OCI-M2 (cell line): ENCODE data around the gene ITSN1.
A peak's percentile ranks its signal among the peaks of the same experiment; 100 is the strongest.
"Not testable (repeated sequence)": the region's sequence is repeated elsewhere in the genome, so short reads cannot be mapped to it uniquely, and the experiment has no call there.

Experiments used
- DNase-seq: peaks from one replicate; lab custom pipeline; 2025; ENCODE audit not compliant: unreplicated experiment; lab: John Stamatoyannopoulos, UW

ITSN1 gene

GRCh38 chr21:33650929-33651509 lies 8.7 kb downstream of the ITSN1 start:
- DNase-seq = no peak

DNA sequence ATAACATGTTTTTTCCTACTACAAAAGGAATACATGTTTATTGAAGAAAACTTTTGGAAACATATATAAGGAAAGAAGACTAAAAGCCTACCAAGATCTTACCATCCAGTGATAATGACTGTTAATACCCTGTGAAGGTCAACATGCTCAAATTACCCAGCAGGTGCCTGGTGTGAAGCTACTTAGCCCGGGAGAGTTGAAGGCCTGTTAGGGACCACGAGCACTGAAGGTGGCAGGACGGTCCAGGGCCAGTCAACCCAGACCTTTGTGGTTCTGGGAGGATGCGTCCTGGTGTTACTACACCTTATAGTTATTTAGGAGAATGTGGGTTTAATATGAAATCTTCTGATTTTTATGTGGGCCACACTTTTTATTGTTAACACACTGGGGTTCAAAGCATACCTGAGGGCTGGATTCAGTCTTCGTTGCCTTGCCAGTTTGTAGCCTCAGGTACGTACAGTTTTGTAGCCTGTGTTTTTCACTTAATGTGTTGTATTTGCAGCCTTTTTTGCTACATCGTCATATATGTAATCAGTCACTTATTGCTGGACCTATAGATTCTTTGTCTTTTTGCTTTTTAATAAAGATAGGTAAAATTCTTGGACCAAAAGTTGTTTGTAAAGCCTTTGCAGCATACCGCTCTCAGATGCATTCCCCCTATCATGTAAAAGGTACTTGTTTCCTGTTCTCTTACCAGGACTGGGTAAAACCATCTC lies 9.8 kb downstream of the ITSN1 start:
- no peak for DNase-seq

DNA sequence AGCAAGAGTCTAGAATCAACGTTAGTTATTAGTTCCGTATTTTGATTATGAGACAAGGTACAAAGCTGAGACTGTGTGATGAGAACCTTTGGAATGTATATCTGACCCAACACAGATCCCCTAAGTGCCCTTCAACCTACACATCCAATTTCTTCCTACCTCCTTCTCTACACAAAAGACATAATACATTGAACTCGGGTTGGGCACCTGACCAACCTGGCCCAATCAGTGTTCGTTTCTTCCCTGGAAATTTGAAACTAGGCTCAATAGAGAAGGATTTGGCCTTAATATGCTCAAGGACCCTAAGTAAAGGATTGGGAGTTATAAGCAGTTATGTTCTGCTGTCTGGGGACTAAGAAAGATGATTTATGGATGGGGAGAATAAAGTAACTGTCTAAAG lies 12.1 kb downstream of the ITSN1 start:
- DNase-seq = no peak

DNA sequence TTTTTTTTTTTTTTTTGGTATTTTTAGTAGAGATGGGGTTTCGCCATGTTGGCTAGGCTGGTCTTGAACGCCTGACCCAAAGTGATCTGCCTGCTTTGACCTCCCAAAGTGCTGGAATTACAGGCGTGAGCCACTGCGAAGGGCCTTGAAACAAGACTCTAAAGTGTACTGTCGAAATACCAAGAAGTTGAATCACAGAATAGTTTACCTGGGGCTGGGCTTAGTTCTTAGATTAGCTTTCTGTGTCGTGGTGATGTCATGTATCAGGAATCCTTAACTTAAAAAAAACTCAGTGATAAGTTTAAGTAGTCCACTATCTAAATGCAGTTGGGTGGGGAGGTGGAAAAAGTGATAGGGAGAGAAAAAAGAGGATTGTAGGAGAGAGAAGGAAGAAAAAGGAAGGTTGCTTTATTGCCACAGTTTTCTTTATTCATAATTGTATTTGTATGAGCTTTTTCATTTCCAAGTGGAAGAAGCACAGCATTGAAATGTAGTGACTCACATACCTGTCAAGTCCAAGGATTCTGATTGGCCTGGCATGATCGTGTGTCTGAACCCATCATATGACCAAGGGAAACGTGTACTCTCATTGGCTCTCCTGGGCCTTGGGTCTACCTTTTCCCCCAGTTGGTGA lies 13.4 kb downstream of the ITSN1 start:
- no peak for DNase-seq

- DNase-seq = peak; percentile 54
Observed at GRCh38 chr21:33657124-33657820, 15.0 kb downstream of the ITSN1 start.

- no peak for DNase-seq
Observed at GRCh38 chr21:33658919-33659567, 16.7 kb downstream of the ITSN1 start.

DNA sequence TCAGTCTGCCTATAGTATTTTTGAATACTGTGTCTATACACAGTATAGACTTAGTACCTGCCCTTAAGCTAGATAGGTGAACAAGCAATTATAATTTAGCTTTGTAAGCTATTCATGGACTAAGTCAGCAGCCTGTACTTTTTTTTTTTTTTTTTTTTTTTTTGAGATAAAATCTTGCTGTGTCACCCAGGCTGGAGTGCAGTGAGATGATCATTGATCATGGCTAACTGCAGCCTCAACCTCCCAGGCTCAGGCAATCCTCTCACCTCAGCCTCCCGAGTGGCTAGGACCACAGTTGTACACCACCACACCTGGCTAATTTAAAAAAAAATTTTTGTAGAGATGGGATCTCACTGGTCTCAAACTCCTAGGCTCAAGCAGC lies 17.3 kb downstream of the ITSN1 start:
- DNase-seq = no peak

DNA sequence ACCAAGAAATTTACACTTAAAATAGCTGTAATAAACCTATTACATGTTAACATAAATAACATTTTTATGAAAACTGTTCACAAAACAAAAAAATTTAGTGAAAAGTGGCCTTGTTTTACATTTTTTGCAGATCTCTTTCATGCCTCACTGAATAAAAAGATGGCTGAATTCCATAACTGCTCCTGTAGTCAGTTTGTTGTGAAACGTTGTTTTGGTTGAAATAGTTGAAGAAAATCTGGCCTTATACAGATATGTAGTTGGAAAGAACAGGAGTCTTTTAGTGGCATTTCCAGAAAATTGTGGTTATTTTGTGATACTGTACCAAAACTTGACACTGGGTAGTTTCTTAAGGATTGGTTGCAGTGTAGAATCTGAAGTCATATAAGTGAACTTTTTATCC lies 18.1 kb downstream of the ITSN1 start:
- no peak for DNase-seq

DNA sequence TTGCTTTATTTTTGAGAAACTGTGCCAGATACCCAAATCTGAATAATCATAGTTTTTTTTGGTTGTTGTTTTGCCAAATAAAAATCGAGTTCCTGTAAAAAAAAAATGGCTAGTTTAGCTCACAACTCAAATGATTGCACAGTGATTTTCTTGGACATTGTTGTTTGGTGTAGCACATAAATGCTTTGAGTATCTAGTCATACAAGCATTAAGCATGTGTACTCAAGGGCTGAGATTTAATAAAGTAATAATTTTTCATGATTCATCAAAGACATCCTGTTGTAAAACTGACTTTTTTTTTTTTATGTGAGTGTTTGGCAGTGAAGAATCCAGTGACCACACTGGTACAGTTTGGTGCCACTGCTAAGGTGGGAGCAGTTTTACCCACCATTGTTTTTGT lies 18.8 kb downstream of the ITSN1 start:
- DNase-seq = no peak

DNA sequence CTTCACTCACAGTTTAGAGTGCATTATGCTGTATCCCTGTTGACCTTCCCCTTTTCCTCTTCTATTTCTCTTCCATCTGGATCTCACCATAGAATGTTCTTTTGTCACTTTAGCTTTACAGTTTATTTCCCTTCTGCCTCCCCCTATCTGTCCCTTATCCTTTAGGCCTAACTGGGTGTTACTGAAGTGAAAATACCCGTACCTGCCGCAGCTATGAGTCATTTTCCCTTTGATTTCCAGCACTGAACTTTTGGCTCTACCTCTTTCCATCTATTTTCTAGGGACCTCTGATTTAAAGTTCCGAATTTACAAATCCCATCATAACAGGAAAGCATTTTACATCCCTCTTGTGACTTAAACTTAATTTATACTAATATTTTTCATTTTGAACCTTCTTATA lies 19.7 kb downstream of the ITSN1 start:
- no peak for DNase-seq

DNA sequence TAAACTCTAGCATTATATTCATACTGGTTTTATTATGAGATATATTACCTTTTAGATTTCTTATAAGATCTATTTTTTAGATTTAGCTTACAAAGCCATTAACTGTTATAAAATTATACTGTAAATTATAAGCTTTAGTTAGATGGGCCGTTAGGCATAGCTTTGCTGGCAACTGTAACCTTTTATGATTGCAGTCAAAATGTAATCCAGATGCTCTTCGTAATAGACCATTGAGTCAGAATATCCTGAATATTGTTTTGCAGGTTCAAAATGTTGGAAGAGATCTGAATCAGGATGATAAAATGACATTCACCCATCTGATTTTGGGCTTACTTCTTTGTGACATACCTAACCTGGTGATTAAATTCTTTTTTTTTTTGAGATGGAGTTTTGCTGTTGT lies 20.9 kb downstream of the ITSN1 start:
- no peak for DNase-seq

GRCh38 chr21:33664135-33664534 lies 21.8 kb downstream of the ITSN1 start:
- DNase-seq = no peak

GRCh38 chr21:33666153-33666552 lies 23.9 kb downstream of the ITSN1 start:
- DNase-seq = no peak

DNA sequence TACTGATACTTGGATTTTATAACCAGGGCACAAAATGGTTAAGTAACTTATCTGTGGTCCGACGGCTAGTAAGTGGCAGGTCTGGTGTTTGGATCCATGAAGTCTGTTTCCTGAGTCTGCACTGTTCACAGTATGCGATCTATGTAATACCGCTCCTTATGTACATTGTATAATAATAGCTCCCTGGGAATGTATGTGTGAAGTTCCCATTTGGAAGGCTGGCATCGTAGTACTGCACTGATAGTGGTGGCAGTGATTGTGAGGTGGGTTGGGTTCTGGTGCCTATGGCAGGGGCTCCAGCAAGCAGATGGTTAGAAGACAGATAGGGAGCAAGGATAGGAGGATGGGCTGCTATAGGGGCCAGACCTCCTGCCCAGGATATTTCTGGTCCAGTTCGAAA lies 25.3 kb downstream of the ITSN1 start:
- no peak for DNase-seq

GRCh38 chr21:33668180-33668579 lies 25.9 kb downstream of the ITSN1 start:
- DNase-seq = no peak

DNA sequence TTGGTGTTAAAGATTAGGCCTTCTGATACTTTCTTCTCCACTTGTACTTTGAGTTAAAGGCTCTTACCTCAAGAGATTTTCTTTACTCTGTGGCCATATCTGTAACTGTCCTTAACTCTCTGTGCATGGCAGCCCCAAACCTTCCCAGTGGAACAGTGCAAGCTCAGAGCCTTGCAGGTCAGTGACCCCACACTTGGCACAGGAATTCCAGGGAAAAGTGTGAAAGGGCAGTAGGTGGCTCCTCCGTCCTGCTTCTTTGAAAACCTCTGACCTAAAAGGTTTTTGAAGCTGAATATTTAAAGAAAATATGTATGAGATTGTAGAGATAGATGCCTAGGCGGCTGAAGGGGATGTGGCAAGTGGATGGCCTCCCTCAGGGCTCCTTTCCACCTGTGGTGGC lies 26.3 kb downstream of the ITSN1 start:
- no peak for DNase-seq

DNA sequence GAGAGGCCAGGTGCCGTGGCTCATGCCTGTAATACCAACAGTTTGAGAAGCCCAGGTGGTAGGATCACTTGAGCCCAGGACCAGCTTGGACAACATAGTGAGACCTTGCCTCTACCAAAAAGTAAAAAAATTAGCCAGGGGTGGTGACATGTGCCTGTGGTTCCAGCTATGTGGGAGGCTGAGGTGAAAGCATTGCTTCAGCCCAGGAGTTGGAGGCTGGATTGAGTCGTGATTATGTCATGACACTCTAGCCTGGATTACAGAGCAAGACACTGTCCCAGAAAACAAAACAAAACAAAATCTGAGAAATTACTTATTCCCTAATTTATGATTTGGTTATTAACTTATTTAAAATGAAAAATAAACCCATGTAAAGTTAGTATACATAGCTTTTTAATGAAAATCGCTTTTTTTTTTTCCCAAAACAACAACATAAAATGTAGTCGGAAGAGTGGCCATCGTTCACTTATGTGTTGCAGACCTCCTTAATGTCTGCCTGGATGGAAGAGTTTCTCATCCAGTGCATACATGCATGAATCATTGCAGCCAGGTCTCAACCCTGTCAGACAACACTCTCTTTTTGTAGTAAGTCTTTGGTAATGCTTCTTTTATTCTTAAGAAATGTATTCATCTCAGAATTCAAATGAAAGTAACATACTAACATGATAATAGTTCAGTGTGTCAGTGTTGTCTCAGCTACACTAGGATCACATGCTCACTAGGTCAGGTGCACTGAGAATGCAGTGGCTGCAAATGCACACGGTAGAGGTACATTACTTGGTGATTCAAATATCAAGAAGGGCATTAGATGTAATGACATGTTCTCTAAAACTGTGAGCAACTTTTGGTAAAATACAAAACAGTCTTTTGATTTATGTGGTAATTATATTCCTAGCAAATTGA lies 28.0 kb downstream of the ITSN1 start:
- DNase-seq = no peak

GRCh38 chr21:33673473-33673872 lies 31.2 kb downstream of the ITSN1 start:
- DNase-seq = no peak

- DNase-seq = no peak
Observed at GRCh38 chr21:33674226-33674625, 31.9 kb downstream of the ITSN1 start.

GRCh38 chr21:33676666-33677065 lies 34.4 kb downstream of the ITSN1 start:
- not testable (repeated sequence) for DNase-seq
